MCF 10A (cell line): ENCODE results near the gene ZNF497. TPM values are rescaled to one million over a fixed set of nuclear protein-coding genes. Genes with fewer than 3 reads are reported as not detected.

Experiments
- BruUV-seq: library from RNA; stranded (reverse); fragments of 400-500 nt; replicated peaks from 2 replicates; lab custom pipeline; 2021; lab: Mats Ljungman, UMichigan
- CTCF ChIA-PET: fragments of 300-600 bp; sonication (Branson Sonifier 250); formaldehyde crosslinking; extraction: SDS; loops from one replicate; lab custom pipeline; 2021; ENCODE audit warnings: antibody characterized with exemption, inconsistent platforms; lab: Yijun Ruan, JAX
- POLR2A ChIA-PET: fragments of 300-600, 350-650 bp; sonication (Branson Sonifier 250); formaldehyde crosslinking; extraction: SDS; loops from one replicate; lab custom pipeline; 2020; ENCODE audit warnings: antibody characterized with exemption, inconsistent platforms; lab: Yijun Ruan, JAX
- DNase-seq: peaks from one replicate; pipeline ENCODE4 v3.0.0-alpha.2; 2018; ENCODE audit not compliant: unreplicated experiment
- H3K27ac Mint-ChIP-seq: one replicate; pipeline ENCODE4 v1.8.0; 2022; ENCODE audit warnings: mild to moderate bottlenecking, low read depth, mixed read lengths; ENCODE audit not compliant: unreplicated experiment
- H3K27me3 Mint-ChIP-seq: one replicate; pipeline ENCODE4 v1.8.0; 2022; ENCODE audit warnings: mixed read lengths; ENCODE audit not compliant: insufficient read depth, unreplicated experiment
- H3K36me3 Mint-ChIP-seq: one replicate; pipeline ENCODE4 v1.8.0; 2022; ENCODE audit warnings: mild to moderate bottlenecking, moderate library complexity, mixed read lengths; ENCODE audit not compliant: insufficient read depth, unreplicated experiment
- H3K4me1 Mint-ChIP-seq: one replicate; pipeline ENCODE4 v1.8.0; 2022; ENCODE audit warnings: mixed read lengths; ENCODE audit not compliant: insufficient read depth, unreplicated experiment
- H3K4me3 Mint-ChIP-seq: one replicate; pipeline ENCODE4 v1.8.0; 2022; ENCODE audit warnings: mild to moderate bottlenecking, moderate library complexity, mixed read lengths; ENCODE audit not compliant: unreplicated experiment
- H3K9me3 Mint-ChIP-seq: one replicate; pipeline ENCODE4 v1.8.0; 2022; ENCODE audit warnings: mixed read lengths; ENCODE audit not compliant: unreplicated experiment
- CTCF ChIP-seq: fragments of 200-600 bp; IDR thresholded peaks from one replicate; pipeline ENCODE4 v1.8.0; 2022; ENCODE audit warnings: antibody characterized with exemption, mild to moderate bottlenecking; ENCODE audit not compliant: unreplicated experiment
- intact Hi-C: fragments of 100-400 bp; cut with micrococcal nuclease; formaldehyde crosslinking; loops from 2 replicates; pipeline ENCODE4 v1.14.1; 2022
- total RNA-seq: library from RNA; stranded (reverse); gene quantifications from 2 replicates; pipeline ENCODE4 v1.2.3, GENCODE V29; 2022

ZNF497 gene
- total RNA-seq, 1 experiment from 2014 or later: 3.2 TPM

- intact Hi-C loops: no loop called here
- H3K27me3 Mint-ChIP-seq: no peaks in the 10 kb centered on the region
- no peak overlapping the region for H3K27ac Mint-ChIP-seq
- ChIA-PET CTCF (interaction anchor here (1.1 kb wide), 1 partner anchor 26 kb away, joined by 4 read pairs; no protein-coding TSS in a partner anchor), POLR2A (no interaction called here)
- no peak overlapping the region for H3K4me3 Mint-ChIP-seq
- no peaks in the 10 kb centered on the region for H3K4me1 Mint-ChIP-seq
- peaks cover 16% of the 10 kb centered on the region for H3K36me3 Mint-ChIP-seq
- H3K9me3 Mint-ChIP-seq: peaks cover 7% of the 10 kb centered on the region
- TF ChIP-seq CTCF: no peak
- no TSS peak for BruUV-seq
- DNase-seq: no peak
Observed at GRCh38 chr19:58338336-58338735, 24.2 kb downstream of the ZNF497 start.

- no peak overlapping the region for H3K4me3 Mint-ChIP-seq
- H3K4me1 Mint-ChIP-seq: no peaks in the 10 kb centered on the region
- no peak overlapping the region for H3K27ac Mint-ChIP-seq
- DNase-seq: no peak
- intact Hi-C loops: no loop called here
- ChIA-PET POLR2A (no interaction called here), CTCF (no interaction called here)
- no peaks in the 10 kb centered on the region for H3K27me3 Mint-ChIP-seq
- no peak for TF ChIP-seq CTCF
- H3K36me3 Mint-ChIP-seq: peaks cover 16% of the 10 kb centered on the region
- H3K9me3 Mint-ChIP-seq: peaks cover 7% of the 10 kb centered on the region
- BruUV-seq: no TSS peak
Observed at GRCh38 chr19:58336820-58337219, 25.7 kb downstream of the ZNF497 start.

GRCh38 chr19:58336216-58336615, 26.3 kb downstream of the ZNF497 start:
- ChIA-PET CTCF (interaction anchor here (0.7 kb wide), 1 partner anchor 45 kb away, joined by 3 read pairs; no protein-coding TSS in a partner anchor), POLR2A (interaction anchor here (0.7 kb wide), 1 partner anchor 51 kb away, joined by 3 read pairs; the partner anchor contains the start of gene RPS5)
- Mint-ChIP-seq H3K27me3 (no peaks in the 10 kb centered on the region), H3K36me3 (peaks cover 16% of the 10 kb centered on the region), H3K27ac (no peak overlapping the region), H3K4me1 (no peaks in the 10 kb centered on the region), H3K9me3 (peaks cover 7% of the 10 kb centered on the region), H3K4me3 (no peak overlapping the region)
- no peak for DNase-seq
- intact Hi-C loops: no loop called here
- TF ChIP-seq CTCF: no peak
- BruUV-seq: no TSS peak

GRCh38 chr19:58335630-58336029, 26.9 kb downstream of the ZNF497 start:
- intact Hi-C loops: no loop called here
- ChIA-PET POLR2A (interaction anchor here (0.7 kb wide), 1 partner anchor 51 kb away, joined by 3 read pairs; the partner anchor contains the start of gene RPS5), CTCF (interaction anchor here (0.6 kb wide), 1 partner anchor 177 kb away, joined by 6 read pairs; no protein-coding TSS in a partner anchor)
- no TSS peak for BruUV-seq
- TF ChIP-seq CTCF: no peak
- Mint-ChIP-seq H3K4me1 (peaks cover 4% of the 10 kb centered on the region), H3K36me3 (peaks cover 16% of the 10 kb centered on the region), H3K27me3 (no peaks in the 10 kb centered on the region), H3K9me3 (peaks cover 7% of the 10 kb centered on the region), H3K4me3 (no peak overlapping the region), H3K27ac (no peak overlapping the region)
- DNase-seq: no peak
